ENCODE data around the gene KCNQ5. TPM values are rescaled to one million over a fixed set of nuclear protein-coding genes. Genes with fewer than 3 reads are reported as not detected.

KCNQ5 gene
- total RNA-seq, 2 donors from 2014 or later, result 7.3 to 9.6 TPM

- H3K9me3 Mint-ChIP-seq, result peaks cover 0 to 7% of the 10 kb centered on the region in 2 donors
Measured at GRCh38 chr6:72653026-72653425, 31.2 kb downstream of the KCNQ5 start.

GRCh38 chr6:72654071-72654621 lies 32.3 kb downstream of the KCNQ5 start:
- Mint-ChIP-seq H3K27ac (no peak overlapping the region), H3K9me3 (peaks cover 0 to 7% of the 10 kb centered on the region in 2 donors), H3K36me3 (no peaks in the 10 kb centered on the region)
- ATAC-seq (no peak), DNase-seq (ENCODE audit: low spot score in 2 of 2) (no peak)

More at GRCh38 chr6:72653026-72653425, 31.2 kb downstream of the KCNQ5 start:
- Mint-ChIP-seq H3K27ac (no peak overlapping the region), H3K36me3 (no peaks in the 10 kb centered on the region)
- no peak for ATAC-seq
- DNase-seq (ENCODE audit: low spot score in 2 of 2), result no peak

GRCh38 chr6:72657407-72658197 lies 35.7 kb downstream of the KCNQ5 start:
- no peak overlapping the region for H3K27ac Mint-ChIP-seq
- peaks cover 0 to 7% of the 10 kb centered on the region in 2 donors for H3K9me3 Mint-ChIP-seq
- no peak for ATAC-seq
- H3K36me3 Mint-ChIP-seq, result no peaks in the 10 kb centered on the region
- DNase-seq (ENCODE audit: low spot score in 2 of 2), result no peak

- no peaks in the 10 kb centered on the region for H3K9me3 Mint-ChIP-seq
- DNase-seq (ENCODE audit: low spot score in 2 of 2), result no peak
- no peak overlapping the region for H3K27ac Mint-ChIP-seq
- no peaks in the 10 kb centered on the region for H3K36me3 Mint-ChIP-seq
- no peak for ATAC-seq
Measured at GRCh38 chr6:72659754-72660153, 37.9 kb downstream of the KCNQ5 start.

- DNase-seq (ENCODE audit: low spot score in 2 of 2) (no peak), ATAC-seq (no peak)
- no peak overlapping the region for H3K27ac Mint-ChIP-seq
- no peaks in the 10 kb centered on the region for H3K9me3 Mint-ChIP-seq
- H3K36me3 Mint-ChIP-seq, result no peaks in the 10 kb centered on the region
Measured at GRCh38 chr6:72661411-72661810, 39.5 kb downstream of the KCNQ5 start.

- DNase-seq (ENCODE audit: low spot score in 2 of 2) (no peak), ATAC-seq (no peak)
- no peaks in the 10 kb centered on the region for H3K9me3 Mint-ChIP-seq
- H3K27ac Mint-ChIP-seq, result no peak overlapping the region
- no peaks in the 10 kb centered on the region for H3K36me3 Mint-ChIP-seq
Measured at GRCh38 chr6:72665599-72665998, 43.7 kb downstream of the KCNQ5 start.

- Mint-ChIP-seq H3K36me3 (no peaks in the 10 kb centered on the region), H3K27ac (no peak overlapping the region), H3K9me3 (no peaks in the 10 kb centered on the region)
- ATAC-seq (peak in 1 of 2 donors; percentile 38), DNase-seq (ENCODE audit: low spot score in 2 of 2) (no peak)
Measured at GRCh38 chr6:72669324-72669723, 47.5 kb downstream of the KCNQ5 start.

GRCh38 chr6:72672906-72673305 lies 51.0 kb downstream of the KCNQ5 start:
- DNase-seq (ENCODE audit: low spot score in 2 of 2) (no peak), ATAC-seq (no peak)
- Mint-ChIP-seq H3K27ac (no peak overlapping the region), H3K9me3 (no peaks in the 10 kb centered on the region), H3K36me3 (peaks cover under 1% of the 10 kb centered on the region in 2 donors)

- Mint-ChIP-seq H3K36me3 (peaks cover 4 to 6% of the 10 kb centered on the region in 2 donors), H3K27ac (no peak overlapping the region), H3K9me3 (no peaks in the 10 kb centered on the region)
- no peak for ATAC-seq
- DNase-seq (ENCODE audit: low spot score in 2 of 2), result no peak
Measured at GRCh38 chr6:72674842-72675241, 53.0 kb downstream of the KCNQ5 start.

GRCh38 chr6:72675396-72675795 lies 53.5 kb downstream of the KCNQ5 start:
- no peaks in the 10 kb centered on the region for H3K9me3 Mint-ChIP-seq
- H3K27ac Mint-ChIP-seq, result no peak overlapping the region
- no peak for DNase-seq (ENCODE audit: low spot score in 2 of 2)
- peaks cover 4 to 6% of the 10 kb centered on the region in 2 donors for H3K36me3 Mint-ChIP-seq
- ATAC-seq, result no peak

- Mint-ChIP-seq H3K36me3 (peaks cover 4 to 6% of the 10 kb centered on the region in 2 donors), H3K9me3 (no peaks in the 10 kb centered on the region), H3K27ac (no peak overlapping the region)
- no peak for DNase-seq (ENCODE audit: low spot score in 2 of 2)
- ATAC-seq, result no peak
Measured at GRCh38 chr6:72676995-72677394, 55.1 kb downstream of the KCNQ5 start.

- no peak for ATAC-seq
- Mint-ChIP-seq H3K9me3 (no peaks in the 10 kb centered on the region), H3K27ac (no peak overlapping the region), H3K36me3 (peaks cover 4 to 6% of the 10 kb centered on the region in 2 donors)
- DNase-seq (ENCODE audit: low spot score in 2 of 2), result no peak
Measured at GRCh38 chr6:72677740-72678139, 55.9 kb downstream of the KCNQ5 start.

- Mint-ChIP-seq H3K27ac (no peak overlapping the region), H3K9me3 (no peaks in the 10 kb centered on the region), H3K36me3 (no peaks in the 10 kb centered on the region)
- DNase-seq (ENCODE audit: low spot score in 2 of 2) (no peak), ATAC-seq (peak; percentile 40 to 69)
Measured at GRCh38 chr6:72683797-72684196, 61.9 kb downstream of the KCNQ5 start.

GRCh38 chr6:72689107-72689954 lies 67.5 kb downstream of the KCNQ5 start:
- Mint-ChIP-seq H3K36me3 (no peaks in the 10 kb centered on the region), H3K9me3 (no peaks in the 10 kb centered on the region), H3K27ac (no peak overlapping the region)
- ATAC-seq (no peak), DNase-seq (ENCODE audit: low spot score in 2 of 2) (no peak)

GRCh38 chr6:72691249-72691648 lies 69.4 kb downstream of the KCNQ5 start:
- peaks cover 0 to 4% of the 10 kb centered on the region in 2 donors for H3K36me3 Mint-ChIP-seq
- DNase-seq (ENCODE audit: low spot score in 2 of 2) (no peak), ATAC-seq (no peak)
- H3K9me3 Mint-ChIP-seq, result no peaks in the 10 kb centered on the region
- H3K27ac Mint-ChIP-seq, result no peak overlapping the region

- ATAC-seq (no peak), DNase-seq (ENCODE audit: low spot score in 2 of 2) (no peak)
- peaks cover 0 to 4% of the 10 kb centered on the region in 2 donors for H3K36me3 Mint-ChIP-seq
Measured at GRCh38 chr6:72696055-72696454, 74.2 kb downstream of the KCNQ5 start.

GRCh38 chr6:72699159-72699558 lies 77.3 kb downstream of the KCNQ5 start:
- H3K9me3 Mint-ChIP-seq, result no peaks in the 10 kb centered on the region
- ATAC-seq (no peak), DNase-seq (ENCODE audit: low spot score in 2 of 2) (no peak)
- H3K36me3 Mint-ChIP-seq, result peaks cover 0 to 4% of the 10 kb centered on the region in 2 donors
- no peak overlapping the region for H3K27ac Mint-ChIP-seq

More at GRCh38 chr6:72696055-72696454, 74.2 kb downstream of the KCNQ5 start:
- no peaks in the 10 kb centered on the region for H3K9me3 Mint-ChIP-seq
- no peak overlapping the region for H3K27ac Mint-ChIP-seq
